IMR-90 (cell line): Measurements from ENCODE around the gene HOXA7. TPM values are rescaled to one million over a fixed set of nuclear protein-coding genes. Genes with fewer than 3 reads are reported as not detected.

Experiments used
- ATAC-seq: fragments of 200-7000 bp; cut with Tn5 transposase; 2 replicates; pipeline ENCODE4 v1.9.1; 2020; ENCODE audit warnings: low read depth, mild to moderate bottlenecking, moderate library complexity
- BruUV-seq: library from RNA; stranded (reverse); fragments of 400-500 nt; replicated peaks from 2 replicates; lab custom pipeline; 2021; lab: Mats Ljungman, UMichigan
- CTCF ChIA-PET: fragments of 300-600 bp; formaldehyde crosslinking; extraction: SDS; loops from one replicate; lab custom pipeline; 2021; ENCODE audit warnings: antibody characterized with exemption; lab: Yijun Ruan, JAX
- POLR2A ChIA-PET: fragments of 300-600 bp; sonication (Branson Sonifier 250); formaldehyde crosslinking; loops from one replicate; lab custom pipeline; 2022; ENCODE audit warnings: antibody characterized with exemption; ENCODE audit not compliant: unreplicated experiment; lab: Charles Lee
- DNase-seq: peaks from one replicate; pipeline ENCODE4 v3.0.0; 2013
- H2AFZ ChIP-seq: replicated peaks from 2 replicates; pipeline ENCODE3; 2013; ENCODE audit warnings: low read length, mild to moderate bottlenecking; ENCODE audit not compliant: poor library complexity
- H2AK5ac ChIP-seq: 2 replicates; pipeline ENCODE4 v1.6.1; 2013; ENCODE audit warnings: low read depth, low read length, inconsistent platforms
- H2AK9ac ChIP-seq: replicated peaks from 2 replicates; pipeline ENCODE3; 2013; ENCODE audit warnings: mild to moderate bottlenecking, low read depth, low read length, moderate library complexity; ENCODE audit not compliant: poor library complexity
- H2BK120ac ChIP-seq: 2 replicates; pipeline ENCODE4 v1.6.1; 2013; ENCODE audit warnings: low read depth, low read length, inconsistent platforms
- H2BK15ac ChIP-seq: 3 replicates; pipeline ENCODE4 v1.6.1; 2013; ENCODE audit warnings: low read depth, low read length, inconsistent platforms
- H2BK20ac ChIP-seq: 2 replicates; pipeline ENCODE4 v1.6.1; 2013; ENCODE audit warnings: low read depth, mild to moderate bottlenecking, inconsistent platforms, low read length, moderate library complexity
- H2BK5ac ChIP-seq: 2 replicates; pipeline ENCODE4 v1.6.1; 2013; ENCODE audit warnings: mild to moderate bottlenecking, low read depth, low read length, inconsistent platforms; ENCODE audit not compliant: poor library complexity, severe bottlenecking
- H3K14ac ChIP-seq: replicated peaks from 2 replicates; pipeline ENCODE4 v1.6.1; 2013; ENCODE audit warnings: low read depth, low read length, inconsistent platforms
- H3K18ac ChIP-seq: 2 replicates; pipeline ENCODE4 v1.6.1; 2013; ENCODE audit warnings: low read depth, low read length, control low read depth
- H3K23ac ChIP-seq: 2 replicates; pipeline ENCODE4 v1.6.1; 2013; ENCODE audit warnings: low read depth, low read length, inconsistent platforms
- H3K27ac ChIP-seq: 2 replicates; pipeline ENCODE4 v1.5.1; 2013; ENCODE audit warnings: mild to moderate bottlenecking, control low read depth, low read length; ENCODE audit not compliant: insufficient read depth
- H3K27me3 ChIP-seq: 2 replicates; pipeline ENCODE4 v1.6.1; 2013; ENCODE audit warnings: low read length; ENCODE audit not compliant: control insufficient read depth, insufficient read depth
- H3K36me3 ChIP-seq: 2 replicates; pipeline ENCODE4 v1.6.1; 2013; ENCODE audit warnings: low read length, mixed read lengths; ENCODE audit not compliant: control insufficient read depth, insufficient read depth
- H3K4ac ChIP-seq: 2 replicates; pipeline ENCODE4 v1.6.1; 2013; ENCODE audit warnings: low read depth, low read length, inconsistent platforms
- H3K4me1 ChIP-seq: 2 replicates; pipeline ENCODE4 v1.6.1; 2013; ENCODE audit warnings: low read length, mixed read lengths; ENCODE audit not compliant: control insufficient read depth, insufficient read depth
- H3K4me2 ChIP-seq: 2 replicates; pipeline ENCODE4 v1.6.1; 2013; ENCODE audit warnings: low read depth, mild to moderate bottlenecking, control low read depth, low read length, moderate library complexity
- H3K4me3 ChIP-seq: 2 replicates; pipeline ENCODE4 v1.5.1; 2013; ENCODE audit warnings: low read depth, mild to moderate bottlenecking, control low read depth, low read length, moderate library complexity; ENCODE audit not compliant: insufficient read depth
- H3K56ac ChIP-seq: 2 replicates; pipeline ENCODE4 v1.6.1; 2013; ENCODE audit warnings: low read length, inconsistent platforms; ENCODE audit not compliant: insufficient read depth; ENCODE audit errors: extremely low read depth
- H3K79me1 ChIP-seq, 2 experiments: 2 replicates each; pipeline ENCODE4 v1.6.1; 2013; ENCODE audit warnings: low read length in 2 of 2, inconsistent platforms in 1 of 2, low read depth in 1 of 2
- H3K9ac ChIP-seq: 2 replicates; pipeline ENCODE4 v1.6.1; 2013; ENCODE audit warnings: low read depth, low read length, control low read depth
- H3K9me1 ChIP-seq: 2 replicates; pipeline ENCODE4 v1.6.1; 2013; ENCODE audit warnings: low read length, inconsistent platforms; ENCODE audit not compliant: insufficient read depth
- H3K9me3 ChIP-seq: 2 replicates; pipeline ENCODE4 v1.6.1; 2013; ENCODE audit warnings: low read length; ENCODE audit not compliant: control insufficient read depth, insufficient read depth
- H4K20me1 ChIP-seq: 2 replicates; pipeline ENCODE4 v1.6.1; 2013; ENCODE audit warnings: low read length, inconsistent platforms; ENCODE audit not compliant: insufficient read depth
- H4K5ac ChIP-seq: 2 replicates; pipeline ENCODE4 v1.6.1; 2013; ENCODE audit warnings: mild to moderate bottlenecking, low read depth, low read length, control low read depth
- H4K8ac ChIP-seq, 2 experiments: 2 replicates each; pipeline ENCODE4 v1.6.1; 2013; ENCODE audit warnings: low read depth in 2 of 2, low read length in 2 of 2, control low read depth in 1 of 2, inconsistent platforms in 1 of 2
- H4K91ac ChIP-seq: 2 replicates; pipeline ENCODE4 v1.6.1; 2013; ENCODE audit warnings: low read depth, low read length, inconsistent platforms; ENCODE audit not compliant: insufficient read depth
- BHLHE40 ChIP-seq: fragments of 150-350 bp; IDR thresholded peaks from 2 replicates; pipeline ENCODE4 v1.6.1; 2016; ENCODE audit warnings: mild to moderate bottlenecking, low read depth, low read length
- CEBPB ChIP-seq: IDR thresholded peaks from 2 replicates; pipeline ENCODE4 v1.6.1; 2012; ENCODE audit warnings: low read depth, low read length, improper control_type of control experiment
- CHD1 ChIP-seq: IDR thresholded peaks from 2 replicates; pipeline ENCODE4 v1.6.1; 2012; ENCODE audit warnings: low read depth, low read length, improper control_type of control experiment
- ELK1 ChIP-seq: fragments of 150-350 bp; IDR thresholded peaks from 2 replicates; pipeline ENCODE4 v1.6.1; 2016; ENCODE audit warnings: low read depth, mild to moderate bottlenecking, low read length, moderate library complexity, borderline replicate concordance
- FOS ChIP-seq: fragments of 150-350 bp; IDR thresholded peaks from 2 replicates; pipeline ENCODE4 v1.6.1; 2016; ENCODE audit warnings: low read depth, low read length
- MAZ ChIP-seq: IDR thresholded peaks from 2 replicates; pipeline ENCODE4 v1.6.1; 2012; ENCODE audit warnings: low read depth, mild to moderate bottlenecking, low read length, improper control_type of control experiment, moderate library complexity, borderline replicate concordance
- MXI1 ChIP-seq: IDR thresholded peaks from 2 replicates; pipeline ENCODE4 v1.6.1; 2012; ENCODE audit warnings: low read depth, mild to moderate bottlenecking, low read length, moderate library complexity, borderline replicate concordance
- NFE2L2 ChIP-seq: fragments of 150-350 bp; IDR thresholded peaks from 2 replicates; pipeline ENCODE4 v1.6.1; 2016; ENCODE audit warnings: low read depth, mild to moderate bottlenecking, low read length
- POLR2A ChIP-seq: IDR thresholded peaks from 2 replicates; pipeline ENCODE4 v1.6.1; 2012; ENCODE audit warnings: mild to moderate bottlenecking, low read depth, low read length
- RAD21 ChIP-seq: IDR thresholded peaks from 2 replicates; pipeline ENCODE4 v1.6.1; 2012; ENCODE audit warnings: low read length, improper control_type of control experiment
- RCOR1 ChIP-seq: IDR thresholded peaks from 2 replicates; pipeline ENCODE4 v1.6.1; 2012; ENCODE audit warnings: mild to moderate bottlenecking, low read length, improper control_type of control experiment; ENCODE audit not compliant: insufficient replicate concordance
- RFX5 ChIP-seq: IDR thresholded peaks from 2 replicates; pipeline ENCODE4 v1.8.0; 2012; ENCODE audit warnings: low read depth, mild to moderate bottlenecking, low read length, moderate library complexity
- SMC3 ChIP-seq: fragments of 150-350 bp; IDR thresholded peaks from 2 replicates; pipeline ENCODE4 v1.6.1; 2016; ENCODE audit warnings: low read depth, mild to moderate bottlenecking, antibody characterized with exemption, low read length, moderate library complexity
- USF2 ChIP-seq: fragments of 150-350 bp; IDR thresholded peaks from 2 replicates; pipeline ENCODE4 v1.6.1; 2017; ENCODE audit warnings: mild to moderate bottlenecking, antibody characterized with exemption, low read length, low read depth
- WGBS, 2 experiments: methylation state at CpG; one replicate each; pipeline versions ENCODE4 v1.1.5 to v1.1.7; 2013; ENCODE audit warnings: missing lambda C conversion rate in 2 of 2; ENCODE audit not compliant: insufficient read length in 1 of 2; ENCODE audit errors: extremely low coverage in 2 of 2; 5-methylcytosine and 5-hydroxymethylcytosine counted together
- dilution Hi-C: fragments of 300-500 bp; cut with HindIII; formaldehyde crosslinking; loops from one replicate; pipeline ENCODE4 v1.14.3; 2018; ENCODE audit warnings: low sequenced_read_pairs; ENCODE audit not compliant: unreplicated experiment
- in situ Hi-C: fragments of 300-500 bp; cut with MboI; formaldehyde crosslinking; loops from 3 replicates; pipeline ENCODE4 v1.14.3; 2019; ENCODE audit warnings: low sequenced_read_pairs, inconsistent platforms, mixed read lengths
- intact Hi-C: fragments of 100-400 bp; cut with micrococcal nuclease; formaldehyde crosslinking; loops from 2 replicates; pipeline ENCODE4 v1.10.0; 2022
- polyA plus RNA-seq, 3 experiments: library from polyadenylated mRNA; depleted of rRNA; stranded (reverse); fragments of >200 nt; gene quantifications; 2 replicates each; pipeline ENCODE4 v1.2.3, GENCODE V29; 2012; ENCODE audit warnings: low replicate concordance in 1 of 3
- total RNA-seq: library from RNA; depleted of rRNA; stranded (reverse); fragments of >200 nt; gene quantifications from 2 replicates; pipeline ENCODE4 v1.2.3, GENCODE V29; 2012
- TF ChIP-seq, protein P1 (sequence below): conservative IDR thresholded peaks from 2 replicates; pipeline ENCODE4 v1.5.1; 2012; ENCODE audit warnings: mild to moderate bottlenecking, low read depth, low read length, improper control_type of control experiment

HOXA7 gene
- total and polyA plus RNA-seq, 2 of the 4 experiments (the other 2 are of a cell fraction) = 0.18 to 1.7 TPM

DNA sequence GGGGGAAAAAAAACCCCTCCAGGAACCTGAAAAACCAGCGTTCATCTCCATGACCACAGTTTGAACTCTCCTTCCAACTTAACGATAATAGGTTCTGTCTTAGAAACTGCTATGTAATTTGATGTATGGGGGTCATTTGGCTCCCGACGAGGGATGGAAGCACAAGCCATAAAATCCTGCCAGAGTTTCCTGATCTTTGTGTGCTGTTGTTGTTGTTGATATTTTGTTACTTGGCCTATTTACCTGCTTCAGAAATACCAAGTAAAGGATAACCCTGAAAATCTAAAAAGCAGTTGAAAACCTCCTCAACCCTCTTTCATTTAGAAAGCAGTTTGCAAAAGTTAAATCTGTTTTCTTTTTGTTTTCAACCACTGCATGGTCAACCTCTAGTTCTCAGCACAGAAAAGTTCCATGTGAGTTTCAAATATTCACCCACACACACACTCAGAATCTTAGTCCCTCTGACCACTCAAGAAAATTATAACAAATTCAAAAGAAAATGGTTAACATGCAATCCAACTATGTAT, 44.7 kb downstream of the HOXA7 start:
- POLR2A ChIA-PET = interaction anchor here (1.1 kb wide), 1 partner anchor 12 kb away, joined by 3 read pairs; no protein-coding TSS in a partner anchor
- H3K4me2 ChIP-seq = peak overlapping the region; percentile 98
- TF ChIP-seq ELK1 (no peak), MXI1 (no peak), NFE2L2 (no peak), CEBPB (no peak), SMC3 (no peak), RAD21 (no peak), RCOR1 (no peak), RFX5 (no peak), USF2 (no peak), MAZ (no peak), FOS (no peak), BHLHE40 (no peak), CHD1 (no peak), POLR2A (no peak; the same call in 1 of the 2 replicates)
- TF ChIP-seq, protein P1, sequence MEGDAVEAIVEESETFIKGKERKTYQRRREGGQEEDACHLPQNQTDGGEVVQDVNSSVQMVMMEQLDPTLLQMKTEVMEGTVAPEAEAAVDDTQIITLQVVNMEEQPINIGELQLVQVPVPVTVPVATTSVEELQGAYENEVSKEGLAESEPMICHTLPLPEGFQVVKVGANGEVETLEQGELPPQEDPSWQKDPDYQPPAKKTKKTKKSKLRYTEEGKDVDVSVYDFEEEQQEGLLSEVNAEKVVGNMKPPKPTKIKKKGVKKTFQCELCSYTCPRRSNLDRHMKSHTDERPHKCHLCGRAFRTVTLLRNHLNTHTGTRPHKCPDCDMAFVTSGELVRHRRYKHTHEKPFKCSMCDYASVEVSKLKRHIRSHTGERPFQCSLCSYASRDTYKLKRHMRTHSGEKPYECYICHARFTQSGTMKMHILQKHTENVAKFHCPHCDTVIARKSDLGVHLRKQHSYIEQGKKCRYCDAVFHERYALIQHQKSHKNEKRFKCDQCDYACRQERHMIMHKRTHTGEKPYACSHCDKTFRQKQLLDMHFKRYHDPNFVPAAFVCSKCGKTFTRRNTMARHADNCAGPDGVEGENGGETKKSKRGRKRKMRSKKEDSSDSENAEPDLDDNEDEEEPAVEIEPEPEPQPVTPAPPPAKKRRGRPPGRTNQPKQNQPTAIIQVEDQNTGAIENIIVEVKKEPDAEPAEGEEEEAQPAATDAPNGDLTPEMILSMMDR = no peak

More for the DNA sequence above, 44.7 kb downstream of the HOXA7 start:
- Histone ChIP-seq H4K5ac (peak overlapping the region; percentile 58), H2AFZ (no peak overlapping the region), H3K14ac (peak overlapping the region; percentile 80; the same call in 1 of the 2 replicates), H3K18ac (peak overlapping the region; percentile 68), H4K20me1 (peaks cover 16% of the 10 kb centered on the region), H3K36me3 (peaks cover 12% of the 10 kb centered on the region; the same call in 1 of the 2 replicates), H3K56ac (peak overlapping the region; percentile 40; the same call in 1 of the 2 replicates), H4K91ac (peak overlapping the region; percentile 68), H3K23ac (peak overlapping the region; percentile 92), H3K27me3 (no peaks in the 10 kb centered on the region), H3K27ac (peak overlapping the region; percentile 98), H2BK15ac (peak overlapping the region; percentile 45; the same call in 2 of the 3 replicates), H2AK9ac (no peak overlapping the region), H3K4me1 (peaks cover 27% of the 10 kb centered on the region), H3K79me1 (peaks cover 0 to 34% of the 10 kb centered on the region in 2 experiments; a peak in 2 of 4 replicates), H2BK5ac (peak overlapping the region; percentile 92), H3K9me3 (no peaks in the 10 kb centered on the region), H2AK5ac (peak overlapping the region; percentile 45; the same call in 1 of the 2 replicates), H3K4ac (peak overlapping the region; percentile 85), H3K4me3 (no peak overlapping the region), H3K9me1 (peaks cover 13% of the 10 kb centered on the region; the same call in 1 of the 2 replicates), H2BK20ac (peak overlapping the region; percentile 54), H3K9ac (peak overlapping the region; percentile 95), H2BK120ac (peak overlapping the region; percentile 67), H4K8ac (peak overlapping the region; percentile 2 to 47; a peak in 3 of 4 replicates)
- ATAC-seq (no peak), DNase-seq (peak; percentile 39)
- dilution Hi-C loops (no loop called here), in situ Hi-C loops (no loop called here), intact Hi-C loops (no loop called here)
- no CpG with 5 or more reads among the region's 4 CpGs for WGBS, 2 experiments
- BruUV-seq = no TSS peak
- CTCF ChIA-PET = interaction anchor here (1.4 kb wide), 1 partner anchor 413 kb away, joined by 3 read pairs; no protein-coding TSS in a partner anchor
